ENCODE results near the gene ANKRD6. TPM values are rescaled to one million over a fixed set of nuclear protein-coding genes. Genes with fewer than 3 reads are reported as not detected.

Gene ANKRD6
- total and polyA plus RNA-seq, 2 donors (not counting 1 experiment from before 2014, with no cell fraction given) = 3.8 to 10.5 TPM

- H3K27me3 ChIP-seq (replicated peaks in 1 of 4; ENCODE audit: control extremely low read depth in 1 of 4, control insufficient read depth in 3 of 4, insufficient read depth in 4 of 4, low read length in 3 of 4) = no peaks in the 10 kb centered on the region
- no peaks in the 10 kb centered on the region for H4K20me1 ChIP-seq (ENCODE audit: control insufficient read depth, insufficient read depth, low read length, poor library complexity, severe bottlenecking)
- H3K9me3 Mint-ChIP-seq (ENCODE audit: insufficient read depth) = no peaks in the 10 kb centered on the region
- no peak overlapping the region for H3K27ac Mint-ChIP-seq
- no peak overlapping the region for H3K4me3 ChIP-seq (ENCODE audit: control extremely low read depth in 1 of 5, extremely low read depth in 1 of 5, insufficient read depth in 1 of 5, low read depth in 2 of 5, low read length in 4 of 5)
- no peak overlapping the region for H3K4me3 Mint-ChIP-seq
- CTCF ChIA-PET = interaction anchor here (0.7 kb wide), 1 partner anchor 18 kb away, joined by 3 read pairs; no protein-coding TSS in a partner anchor
- TF ChIP-seq CTCF (IDR thresholded peaks at IDR 0.05) (no peak), EZH2 (IDR thresholded peaks at IDR 0.05; ENCODE audit: borderline replicate concordance, insufficient read depth, low read depth, low read length, poor library complexity, severe bottlenecking) (no peak)
- H3K27me3 Mint-ChIP-seq = no peaks in the 10 kb centered on the region
- H3K79me2 ChIP-seq (ENCODE audit: control insufficient read depth, insufficient read depth, low read length) = no peaks in the 10 kb centered on the region
- ATAC-seq (ENCODE audit: low read depth) = no peak
- no peak overlapping the region for H3K4me2 ChIP-seq (replicated peaks; ENCODE audit: low read depth, low read length, poor library complexity, severe bottlenecking)
- POLR2A ChIA-PET = no interaction called here
- no peaks in the 10 kb centered on the region for H3K4me1 Mint-ChIP-seq
- H3K27ac ChIP-seq (ENCODE audit: low read length in 2 of 2) = no peak overlapping the region
- intact Hi-C loops (cut with micrococcal nuclease) = no loop called here
- no peaks in the 10 kb centered on the region for H3K9me3 ChIP-seq (ENCODE audit: control extremely low read depth in 1 of 3, control insufficient read depth in 2 of 3, insufficient read depth in 1 of 3, low read length in 2 of 3)
- DNase-seq = no peak
- H3K4me1 ChIP-seq (ENCODE audit: control insufficient read depth in 2 of 2, insufficient read depth in 2 of 2, low read length in 2 of 2) = no peaks in the 10 kb centered on the region
- H3K9ac ChIP-seq (ENCODE audit: low read length) = no peak overlapping the region
- WGBS (ENCODE audit: insufficient coverage) = 100% methylated on average over 1 of the region's 2 CpGs
- no peak overlapping the region for H2AFZ ChIP-seq (ENCODE audit: insufficient read depth, low read depth, low read length, poor library complexity, severe bottlenecking)
- no peaks in the 10 kb centered on the region for H3K36me3 ChIP-seq (replicated peaks in 1 of 2; ENCODE audit: control extremely low read depth in 1 of 2, control insufficient read depth in 1 of 2, extremely low read depth in 1 of 2, insufficient read depth in 2 of 2, low read length in 1 of 2)
Observed at GRCh38 chr6:89590133-89590532, 157.2 kb downstream of the ANKRD6 start.

- Histone ChIP-seq H3K9ac (ENCODE audit: low read length) (no peak overlapping the region), H3K27ac (ENCODE audit: low read length in 2 of 2) (no peak overlapping the region), H3K4me2 (replicated peaks; ENCODE audit: low read depth, low read length, poor library complexity, severe bottlenecking) (no peak overlapping the region), H4K20me1 (ENCODE audit: control insufficient read depth, insufficient read depth, low read length, poor library complexity, severe bottlenecking) (no peaks in the 10 kb centered on the region), H2AFZ (ENCODE audit: insufficient read depth, low read depth, low read length, poor library complexity, severe bottlenecking) (no peak overlapping the region), H3K27me3 (replicated peaks in 1 of 4; ENCODE audit: control extremely low read depth in 1 of 4, control insufficient read depth in 3 of 4, insufficient read depth in 4 of 4, low read length in 3 of 4) (no peaks in the 10 kb centered on the region), H3K4me3 (ENCODE audit: control extremely low read depth in 1 of 5, extremely low read depth in 1 of 5, insufficient read depth in 1 of 5, low read depth in 2 of 5, low read length in 4 of 5) (no peak overlapping the region), H3K79me2 (ENCODE audit: control insufficient read depth, insufficient read depth, low read length) (no peaks in the 10 kb centered on the region), H3K4me1 (ENCODE audit: control insufficient read depth in 2 of 2, insufficient read depth in 2 of 2, low read length in 2 of 2) (peaks cover 13 to 14% of the 10 kb centered on the region in 2 donors), H3K9me3 (ENCODE audit: control extremely low read depth in 1 of 3, control insufficient read depth in 2 of 3, insufficient read depth in 1 of 3, low read length in 2 of 3) (peaks cover 0 to 4% (median 0%) of the 10 kb centered on the region in 3 donors), H3K36me3 (replicated peaks in 1 of 2; ENCODE audit: control extremely low read depth in 1 of 2, control insufficient read depth in 1 of 2, extremely low read depth in 1 of 2, insufficient read depth in 2 of 2, low read length in 1 of 2) (no peaks in the 10 kb centered on the region)
- no peak overlapping the region for H3K27ac Mint-ChIP-seq
- CTCF ChIA-PET = no interaction called here
- DNase-seq (no peak), ATAC-seq (ENCODE audit: low read depth) (no peak)
- no peak for TF ChIP-seq CTCF (IDR thresholded peaks at IDR 0.05)
- no peak for TF ChIP-seq EZH2 (IDR thresholded peaks at IDR 0.05; ENCODE audit: borderline replicate concordance, insufficient read depth, low read depth, low read length, poor library complexity, severe bottlenecking)
- POLR2A ChIA-PET = no interaction called here
- H3K27me3 Mint-ChIP-seq = no peaks in the 10 kb centered on the region
- H3K4me3 Mint-ChIP-seq = no peak overlapping the region
- peaks cover 14% of the 10 kb centered on the region for H3K4me1 Mint-ChIP-seq
- WGBS (ENCODE audit: insufficient coverage) = 96% methylated on average over 4 of the region's 4 CpGs
- intact Hi-C loops (cut with micrococcal nuclease) = no loop called here
- peaks cover 3% of the 10 kb centered on the region for H3K9me3 Mint-ChIP-seq (ENCODE audit: insufficient read depth)
Observed at GRCh38 chr6:89591745-89592144, 158.8 kb downstream of the ANKRD6 start.

All from B cell (primary cell).